HEK293T (cell line): ENCODE data around the gene SMG1.

ENCODE experiments used
- BHLHE40 ChIP-seq: fragments of 450-650 bp; IDR thresholded peaks from 2 replicates; pipeline ENCODE4 v1.6.1; 2016; ENCODE audit warnings: mild to moderate bottlenecking, moderate library complexity, borderline replicate concordance
- FOXA1 ChIP-seq: fragments of 450-650 bp; IDR thresholded peaks from 2 replicates; pipeline ENCODE4 v1.6.1; 2016; ENCODE audit warnings: mild to moderate bottlenecking
- FOXK2 ChIP-seq: fragments of 450-650 bp; IDR thresholded peaks from 2 replicates; pipeline ENCODE4 v1.6.1; 2016; ENCODE audit warnings: mild to moderate bottlenecking
- FOXM1 ChIP-seq: fragments of 450-650 bp; IDR thresholded peaks from 2 replicates; pipeline ENCODE4 v1.6.1; 2017; ENCODE audit warnings: mild to moderate bottlenecking, borderline replicate concordance
- L3MBTL2 ChIP-seq: fragments of 450-650 bp; conservative IDR thresholded peaks from 2 replicates; pipeline ENCODE4 v1.6.1; 2016; ENCODE audit warnings: mild to moderate bottlenecking
- NFRKB ChIP-seq: fragments of 450-650 bp; IDR thresholded peaks from 2 replicates; pipeline ENCODE4 v1.6.1; 2016; ENCODE audit warnings: mild to moderate bottlenecking, moderate library complexity
- SP1 ChIP-seq: fragments of 450-650 bp; IDR thresholded peaks from 2 replicates; pipeline ENCODE4 v1.6.1; 2017
- TARDBP ChIP-seq: fragments of 450-650 bp; IDR thresholded peaks from 2 replicates; pipeline ENCODE4 v1.6.1; 2016

DNA sequence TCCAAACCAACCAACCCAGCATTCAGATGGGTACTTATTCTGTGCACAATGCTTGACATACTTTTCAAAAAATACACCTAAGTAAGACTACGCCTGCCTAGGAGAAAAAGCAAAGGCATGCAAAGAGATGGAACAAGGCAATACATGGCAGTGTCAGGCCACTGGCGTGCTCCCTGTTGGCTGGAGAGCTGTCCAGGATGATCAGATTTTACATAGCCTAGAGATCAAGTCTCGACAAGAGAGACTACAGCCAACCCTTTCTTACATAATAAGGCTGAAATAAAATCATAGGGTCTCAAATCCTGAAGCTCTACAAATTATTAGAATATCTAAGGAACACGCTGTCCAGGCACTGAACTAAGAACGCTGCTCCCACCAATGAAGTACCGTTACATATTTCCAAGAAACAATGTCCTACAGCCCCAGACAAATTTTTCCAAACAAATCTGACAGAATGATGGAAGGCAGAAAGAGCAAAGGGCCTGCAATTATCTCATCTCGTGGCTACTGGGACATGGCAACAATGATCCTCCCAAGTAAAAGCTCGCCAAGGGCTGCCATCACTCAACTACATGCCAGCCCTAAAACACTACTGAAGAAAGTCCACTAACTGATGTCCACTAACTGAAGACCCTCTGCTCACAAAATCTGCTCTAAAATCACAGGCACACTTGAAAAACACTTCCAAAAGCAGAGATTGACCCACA is 141.1 kb downstream of the SMG1 start:
- TF ChIP-seq FOXM1 (no peak), L3MBTL2 (no peak), TARDBP (no peak), FOXA1 (no peak), BHLHE40 (no peak), NFRKB (no peak), SP1 (no peak), FOXK2 (no peak)
